ENCODE results near the gene FZR1. TPM values are rescaled to one million over a fixed set of nuclear protein-coding genes. Genes with fewer than 3 reads are reported as not detected.
A peak's percentile ranks its signal among the peaks of the same experiment; 100 is the strongest.

The FZR1 gene
- total and polyA plus RNA-seq, 2 of the 13 experiments (the other 11 are each of a cell fraction or from before 2014, with no cell fraction given), result 29.0 to 30.8 TPM

DNA sequence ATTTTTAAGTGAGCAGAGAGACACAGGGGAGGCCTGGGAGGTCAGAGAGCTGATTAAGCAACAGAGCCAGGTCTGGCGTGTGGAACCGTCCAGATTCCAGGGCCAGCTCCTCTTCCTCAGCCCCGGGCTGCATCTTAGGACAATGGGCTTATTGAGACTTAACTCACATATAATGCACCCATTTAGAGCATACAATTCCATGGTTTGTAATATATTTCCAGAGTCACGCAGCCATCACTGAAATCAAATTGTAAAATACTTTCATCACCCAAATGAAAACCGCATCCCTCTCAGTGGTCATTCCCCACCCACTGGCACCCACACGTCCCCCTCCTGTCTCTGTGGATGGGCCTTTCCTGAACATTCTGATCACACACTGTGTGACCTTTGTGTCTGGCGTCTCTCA, 64.5 kb downstream of the FZR1 start:
- Histone ChIP-seq H2AFZ (ENCODE audit: low read length) (no peak overlapping the region), H3K79me2 (ENCODE audit: insufficient read depth, low read length) (peaks cover 2% of the 10 kb centered on the region), H3K9me3 (ENCODE audit: low read length) (no peaks in the 10 kb centered on the region), H3K27me3 (ENCODE audit: control insufficient read depth in 1 of 2, insufficient read depth in 2 of 2, low read length in 2 of 2) (no peaks in the 10 kb centered on the region), H3K27ac (ENCODE audit: extremely low read length, insufficient read depth, low read length) (no peak overlapping the region), H3K36me3 (replicated peaks in 1 of 2; ENCODE audit: control insufficient read depth in 1 of 2, insufficient read depth in 2 of 2, low read length in 2 of 2) (no peaks in the 10 kb centered on the region), H4K20me1 (ENCODE audit: insufficient read depth, low read length) (peaks cover 4% of the 10 kb centered on the region), H3K9ac (ENCODE audit: insufficient read depth, low read depth, low read length) (no peak overlapping the region), H3K4me3 (replicated peaks in 1 of 3; ENCODE audit: insufficient read depth in 1 of 3, low read depth in 2 of 3, low read length in 3 of 3) (peak overlapping the region in 1 of 3 experiments; percentile 37; a peak in 2 of 6 replicates), H3K4me1 (ENCODE audit: insufficient read depth, low read length) (peaks cover 42% of the 10 kb centered on the region), H3K4me2 (ENCODE audit: low read depth, low read length) (peak overlapping the region; percentile 68)
- no TSS peak for BruUV-seq (replicated peaks)
- in situ Hi-C loops (cut with HindIII; ENCODE audit: extremely low pct_ligation_motif_present, low pct_unique_long_range_greater_than_20kb) (no loop called here), intact Hi-C loops (cut with micrococcal nuclease; ENCODE audit: unreplicated experiment) (loop anchor here (5.0 kb wide), 1 partner anchor 63 kb away; the partner anchor contains the start of gene FZR1)
- CTCF ChIA-PET (ENCODE audit: low intra/inter-chr PET ratio, low total read pairs), result no interaction called here
- ATAC-seq (no peak), FAIRE-seq (peak; percentile 12), DNase-seq (ENCODE audit: low spot score) (peak; percentile 67)
- POLR2A ChIA-PET, result interaction anchor here (0.8 kb wide), 1 partner anchor 13 kb away, joined by 3 read pairs; no protein-coding TSS in a partner anchor
- WGBS (ENCODE audit: low lambda C conversion rate), result 2% methylated on average over 7 of the region's 7 CpGs
- TF ChIP-seq CHD2 (IDR thresholded peaks at IDR 0.05; ENCODE audit: low read depth, low read length), result no peak
- no peak for TF ChIP-seq ZNF3 (CRISPR knock-in tag; IDR thresholded peaks at IDR 0.05)
- no peak for TF ChIP-seq ZBTB40 (IDR thresholded peaks at IDR 0.05)
- TF ChIP-seq ZBTB40 (CRISPR knock-in tag; IDR thresholded peaks at IDR 0.05), result no peak
- TF ChIP-seq MEF2D (CRISPR knock-in tag; IDR thresholded peaks at IDR 0.05), result no peak
- TF ChIP-seq ATF7 (IDR thresholded peaks at IDR 0.05), result no peak
- TF ChIP-seq ATF7 (CRISPR knock-in tag; IDR thresholded peaks at IDR 0.05), result no peak
- 0 out of 2 replicates have a peak, but pooled peaks have one; percentile 23 for TF ChIP-seq KAT8 (CRISPR knock-in tag; IDR thresholded peaks at IDR 0.05)
- no peak for TF ChIP-seq NRL (CRISPR knock-in tag; IDR thresholded peaks at IDR 0.05; ENCODE audit: borderline replicate concordance)
- TF ChIP-seq RBM39 (IDR thresholded peaks at IDR 0.05; ENCODE audit: low read depth, low read length, poor library complexity, severe bottlenecking), result no peak
- TF ChIP-seq FOXC1 (CRISPR knock-in tag; IDR thresholded peaks at IDR 0.05; ENCODE audit: borderline replicate concordance), result no peak
- no peak for TF ChIP-seq LCORL (IDR thresholded peaks at IDR 0.05)
- no peak for TF ChIP-seq LCORL (CRISPR knock-in tag; IDR thresholded peaks at IDR 0.05)
- TF ChIP-seq FOXM1 (CRISPR knock-in tag; IDR thresholded peaks at IDR 0.05), result no peak
- TF ChIP-seq SIX4 (CRISPR knock-in tag; IDR thresholded peaks at IDR 0.05), result no peak
- no peak for TF ChIP-seq ZNF605 (CRISPR knock-in tag; IDR thresholded peaks at IDR 0.05)
- TF ChIP-seq, protein P1, sequence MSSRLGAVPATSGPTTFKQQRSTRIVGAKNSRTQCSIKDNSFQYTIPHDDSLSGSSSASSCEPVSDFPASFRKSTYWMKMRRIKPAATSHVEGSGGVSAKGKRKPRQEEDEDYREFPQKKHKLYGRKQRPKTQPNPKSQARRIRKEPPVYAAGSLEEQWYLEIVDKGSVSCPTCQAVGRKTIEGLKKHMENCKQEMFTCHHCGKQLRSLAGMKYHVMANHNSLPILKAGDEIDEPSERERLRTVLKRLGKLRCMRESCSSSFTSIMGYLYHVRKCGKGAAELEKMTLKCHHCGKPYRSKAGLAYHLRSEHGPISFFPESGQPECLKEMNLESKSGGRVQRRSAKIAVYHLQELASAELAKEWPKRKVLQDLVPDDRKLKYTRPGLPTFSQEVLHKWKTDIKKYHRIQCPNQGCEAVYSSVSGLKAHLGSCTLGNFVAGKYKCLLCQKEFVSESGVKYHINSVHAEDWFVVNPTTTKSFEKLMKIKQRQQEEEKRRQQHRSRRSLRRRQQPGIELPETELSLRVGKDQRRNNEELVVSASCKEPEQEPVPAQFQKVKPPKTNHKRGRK (CRISPR knock-in tag; IDR thresholded peaks at IDR 0.05), result no peak

Data from HepG2 (cell line).